SIG-M5 treated with dmso at 0.1 percent for 504 hours (cell line): ENCODE data around the gene USP17L21.
"Not testable (repeated sequence)": the region's sequence is repeated elsewhere in the genome, so short reads cannot be mapped to it uniquely, and the experiment has no call there.

Experiments
- DNase-seq: peaks from one replicate; lab custom pipeline; 2025; ENCODE audit not compliant: unreplicated experiment; lab: John Stamatoyannopoulos, UW

Gene USP17L21, protein sequence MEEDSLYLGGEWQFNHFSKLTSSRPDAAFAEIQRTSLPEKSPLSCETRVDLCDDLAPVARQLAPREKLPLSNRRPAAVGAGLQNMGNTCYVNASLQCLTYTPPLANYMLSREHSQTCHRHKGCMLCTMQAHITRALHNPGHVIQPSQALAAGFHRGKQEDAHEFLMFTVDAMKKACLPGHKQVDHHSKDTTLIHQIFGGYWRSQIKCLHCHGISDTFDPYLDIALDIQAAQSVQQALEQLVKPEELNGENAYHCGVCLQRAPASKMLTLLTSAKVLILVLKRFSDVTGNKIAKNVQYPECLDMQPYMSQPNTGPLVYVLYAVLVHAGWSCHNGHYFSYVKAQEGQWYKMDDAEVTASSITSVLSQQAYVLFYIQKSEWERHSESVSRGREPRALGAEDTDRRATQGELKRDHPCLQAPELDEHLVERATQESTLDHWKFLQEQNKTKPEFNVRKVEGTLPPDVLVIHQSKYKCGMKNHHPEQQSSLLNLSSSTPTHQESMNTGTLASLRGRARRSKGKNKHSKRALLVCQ

DNA sequence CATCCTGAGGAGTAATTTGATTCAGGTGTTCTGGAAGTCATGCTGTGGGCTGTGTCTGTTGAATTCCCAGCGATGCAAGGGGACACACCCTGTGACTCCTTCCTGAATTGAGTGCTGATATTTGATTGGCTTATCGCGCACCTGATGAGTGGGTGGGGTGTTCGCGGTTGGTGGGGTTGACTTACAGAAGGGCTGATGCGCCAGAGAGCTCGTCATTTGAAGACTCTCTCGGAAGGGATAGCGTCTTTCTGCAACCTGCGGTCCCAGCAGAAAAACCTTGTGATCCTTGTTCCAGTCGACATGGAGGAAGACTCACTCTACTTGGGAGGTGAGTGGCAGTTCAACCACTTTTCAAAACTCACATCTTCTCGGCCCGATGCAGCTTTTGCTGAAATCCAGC, at the start of gene USP17L21:
USP17L21 (plus strand) TSS at position 301 of the 400 bp plus-strand sequence; CDS start at position 301, 0 bp downstream.
- not testable (repeated sequence) for DNase-seq

DNA sequence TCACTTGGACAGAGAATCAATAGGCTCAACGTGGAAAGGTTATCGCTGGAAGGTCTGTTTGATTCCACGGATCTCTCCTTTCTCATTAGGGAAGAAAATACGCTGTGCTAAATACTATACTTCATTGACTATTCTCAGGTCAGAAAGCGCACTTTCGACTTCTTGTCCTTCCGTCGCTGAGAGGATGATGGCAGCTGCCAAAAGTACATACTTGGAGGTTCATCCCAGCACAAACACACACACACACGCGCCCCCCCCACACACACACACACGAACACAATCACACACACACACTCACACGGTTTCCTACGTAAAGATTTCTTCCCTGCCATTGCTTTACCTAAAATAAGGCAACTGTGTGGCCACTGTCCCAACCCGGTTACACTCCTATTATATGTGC, 48.0 kb upstream of the USP17L21 start:
- not testable (repeated sequence) for DNase-seq

DNA sequence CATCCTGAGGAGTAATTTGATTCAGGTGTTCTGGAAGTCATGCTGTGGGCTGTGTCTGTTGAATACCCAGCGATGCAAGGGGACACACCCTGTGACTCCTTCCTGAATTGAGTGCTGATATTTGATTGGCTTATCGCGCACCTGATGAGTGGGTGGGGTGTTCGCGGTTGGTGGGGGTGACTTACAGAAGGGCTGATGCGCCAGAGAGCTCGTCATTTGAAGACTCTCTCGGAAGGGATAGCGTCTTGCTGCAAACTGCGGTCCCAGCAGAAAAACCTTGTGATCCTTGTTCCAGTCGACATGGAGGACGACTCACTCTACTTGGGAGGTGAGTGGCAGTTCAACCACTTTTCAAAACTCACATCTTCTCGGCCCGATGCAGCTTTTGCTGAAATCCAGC, 47.6 kb upstream of the USP17L21 start, which contains the start of gene USP17L11:
USP17L11 (plus strand) TSS at position 301 of the 400 bp plus-strand sequence; CDS start at position 301, 0 bp downstream.
- not testable (repeated sequence) for DNase-seq

DNA sequence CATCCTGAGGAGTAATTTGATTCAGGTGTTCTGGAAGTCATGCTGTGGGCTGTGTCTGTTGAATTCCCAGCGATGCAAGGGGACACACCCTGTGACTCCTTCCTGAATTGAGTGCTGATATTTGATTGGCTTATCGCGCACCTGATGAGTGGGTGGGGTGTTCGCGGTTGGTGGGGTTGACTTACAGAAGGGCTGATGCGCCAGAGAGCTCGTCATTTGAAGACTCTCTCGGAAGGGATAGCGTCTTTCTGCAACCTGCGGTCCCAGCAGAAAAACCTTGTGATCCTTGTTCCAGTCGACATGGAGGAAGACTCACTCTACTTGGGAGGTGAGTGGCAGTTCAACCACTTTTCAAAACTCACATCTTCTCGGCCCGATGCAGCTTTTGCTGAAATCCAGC, 42.8 kb upstream of the USP17L21 start, which contains the start of gene USP17L12:
USP17L12 (plus strand) TSS at position 301 of the 400 bp plus-strand sequence; CDS start at position 301, 0 bp downstream.
- DNase-seq = not testable (repeated sequence)

DNA sequence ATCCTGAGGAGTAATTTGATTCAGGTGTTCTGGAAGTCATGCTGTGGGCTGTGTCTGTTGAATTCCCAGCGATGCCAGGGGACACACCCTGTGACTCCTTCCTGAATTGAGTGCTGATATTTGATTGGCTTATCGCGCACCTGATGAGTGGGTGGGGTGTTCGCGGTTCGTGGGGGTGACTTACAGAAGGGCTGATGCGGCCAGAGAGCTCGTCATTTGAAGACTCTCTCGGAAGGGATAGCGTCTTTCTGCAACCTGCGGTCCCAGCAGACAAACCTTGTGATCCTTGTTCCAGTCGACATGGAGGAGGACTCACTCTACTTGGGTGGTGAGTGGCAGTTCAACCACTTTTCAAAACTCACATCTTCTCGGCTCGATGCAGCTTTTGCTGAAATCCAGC, 38.1 kb upstream of the USP17L21 start, which contains the start of gene USP17L13:
USP17L13 (plus strand) TSS at position 301 of the 400 bp plus-strand sequence; CDS start at position 301, 0 bp downstream.
- DNase-seq = not testable (repeated sequence)

DNA sequence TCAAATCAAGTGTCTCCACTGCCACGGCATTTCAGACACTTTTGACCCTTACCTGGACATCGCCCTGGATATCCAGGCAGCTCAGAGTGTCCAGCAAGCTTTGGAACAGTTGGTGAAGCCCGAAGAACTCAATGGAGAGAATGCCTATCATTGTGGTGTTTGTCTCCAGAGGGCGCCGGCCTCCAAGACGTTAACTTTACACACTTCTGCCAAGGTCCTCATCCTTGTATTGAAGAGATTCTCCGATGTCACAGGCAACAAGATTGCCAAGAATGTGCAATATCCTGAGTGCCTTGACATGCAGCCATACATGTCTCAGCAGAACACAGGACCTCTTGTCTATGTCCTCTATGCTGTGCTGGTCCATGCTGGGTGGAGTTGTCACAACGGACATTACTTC, 32.4 kb upstream of the USP17L21 start:
- DNase-seq = not testable (repeated sequence)

DNA sequence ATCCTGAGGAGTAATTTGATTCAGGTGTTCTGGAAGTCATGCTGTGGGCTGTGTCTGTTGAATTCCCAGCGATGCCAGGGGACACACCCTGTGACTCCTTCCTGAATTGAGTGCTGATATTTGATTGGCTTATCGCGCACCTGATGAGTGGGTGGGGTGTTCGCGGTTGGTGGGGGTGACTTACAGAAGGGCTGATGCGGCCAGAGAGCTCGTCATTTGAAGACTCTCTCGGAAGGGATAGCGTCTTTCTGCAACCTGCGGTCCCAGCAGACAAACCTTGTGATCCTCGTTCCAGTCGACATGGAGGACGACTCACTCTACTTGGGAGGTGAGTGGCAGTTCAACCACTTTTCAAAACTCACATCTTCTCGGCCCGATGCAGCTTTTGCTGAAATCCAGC, 28.6 kb upstream of the USP17L21 start, which contains the start of gene USP17L15:
USP17L15 (plus strand) TSS at position 301 of the 400 bp plus-strand sequence; CDS start at position 301, 0 bp downstream.
- not testable (repeated sequence) for DNase-seq

DNA sequence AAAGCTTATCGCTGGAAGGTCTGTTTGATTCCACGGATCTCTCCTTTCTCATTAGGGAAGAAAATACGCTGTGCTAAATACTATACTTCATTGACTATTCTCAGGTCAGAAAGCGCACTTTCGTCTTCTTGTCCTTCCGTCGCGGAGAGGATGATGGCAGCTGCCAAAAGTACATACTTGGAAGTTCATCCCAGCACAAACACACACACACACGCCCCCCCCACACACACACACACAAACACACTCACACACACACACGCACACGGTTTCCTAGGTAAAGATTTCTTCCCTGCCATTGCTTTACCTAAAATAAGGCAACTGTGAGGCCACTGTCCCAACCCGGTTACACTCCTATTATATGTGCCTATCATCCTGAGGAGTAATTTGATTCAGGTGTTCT, 24.2 kb upstream of the USP17L21 start:
- not testable (repeated sequence) for DNase-seq

DNA sequence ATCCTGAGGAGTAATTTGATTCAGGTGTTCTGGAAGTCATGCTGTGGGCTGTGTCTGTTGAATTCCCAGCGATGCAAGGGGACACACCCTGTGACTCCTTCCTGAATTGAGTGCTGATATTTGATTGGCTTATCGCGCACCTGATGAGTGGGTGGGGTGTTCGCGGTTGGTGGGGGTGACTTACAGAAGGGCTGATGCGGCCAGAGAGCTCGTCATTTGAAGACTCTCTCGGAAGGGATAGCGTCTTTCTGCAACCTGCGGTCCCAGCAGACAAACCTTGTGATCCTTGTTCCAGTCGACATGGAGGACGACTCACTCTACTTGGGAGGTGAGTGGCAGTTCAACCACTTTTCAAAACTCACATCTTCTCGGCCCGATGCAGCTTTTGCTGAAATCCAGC, 19.1 kb upstream of the USP17L21 start, which contains the start of gene USP17L17:
USP17L17 (plus strand) TSS at position 301 of the 400 bp plus-strand sequence; CDS start at position 301, 0 bp downstream.
- DNase-seq = not testable (repeated sequence)

DNA sequence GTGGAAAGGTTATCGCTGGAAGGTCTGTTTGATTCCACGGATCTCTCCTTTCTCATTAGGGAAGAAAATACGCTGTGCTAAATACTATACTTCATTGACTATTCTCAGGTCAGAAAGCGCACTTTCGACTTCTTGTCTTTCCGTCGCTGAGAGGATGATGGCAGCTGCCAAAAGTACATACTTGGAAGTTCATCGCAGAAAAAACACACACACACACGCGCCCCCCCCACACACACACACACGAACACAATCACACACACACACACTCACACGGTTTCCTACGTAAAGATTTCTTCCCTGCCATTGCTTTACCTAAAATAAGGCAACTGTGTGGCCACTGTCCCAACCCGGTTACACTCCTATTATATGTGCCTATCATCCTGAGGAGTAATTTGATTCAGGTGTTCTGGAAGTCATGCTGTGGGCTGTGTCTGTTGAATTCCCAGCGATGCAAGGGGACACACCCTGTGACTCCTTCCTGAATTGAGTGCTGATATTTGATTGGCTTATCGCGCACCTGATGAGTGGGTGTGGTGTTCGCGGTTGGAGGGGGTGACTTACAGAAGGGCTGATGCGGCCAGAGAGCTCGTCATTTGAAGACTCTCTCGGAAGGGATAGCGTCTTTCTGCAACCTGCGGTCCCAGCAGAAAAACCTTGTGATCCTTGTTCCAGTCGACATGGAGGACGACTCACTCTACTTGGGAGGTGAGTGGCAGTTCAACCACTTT, 14.6 kb upstream of the USP17L21 start, which contains the start of gene USP17L18:
USP17L18 (plus strand) TSS at position 678 of the 728 bp plus-strand sequence; CDS start at position 678, 0 bp downstream.
- DNase-seq = not testable (repeated sequence)

DNA sequence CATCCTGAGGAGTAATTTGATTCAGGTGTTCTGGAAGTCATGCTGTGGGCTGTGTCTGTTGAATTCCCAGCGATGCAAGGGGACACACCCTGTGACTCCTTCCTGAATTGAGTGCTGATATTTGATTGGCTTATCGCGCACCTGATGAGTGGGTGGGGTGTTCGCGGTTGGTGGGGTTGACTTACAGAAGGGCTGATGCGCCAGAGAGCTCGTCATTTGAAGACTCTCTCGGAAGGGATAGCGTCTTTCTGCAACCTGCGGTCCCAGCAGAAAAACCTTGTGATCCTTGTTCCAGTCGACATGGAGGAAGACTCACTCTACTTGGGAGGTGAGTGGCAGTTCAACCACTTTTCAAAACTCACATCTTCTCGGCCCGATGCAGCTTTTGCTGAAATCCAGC, 9.6 kb upstream of the USP17L21 start, which contains the start of gene USP17L19:
USP17L19 (plus strand) TSS at position 301 of the 400 bp plus-strand sequence; CDS start at position 301, 0 bp downstream.
- DNase-seq = not testable (repeated sequence)

DNA sequence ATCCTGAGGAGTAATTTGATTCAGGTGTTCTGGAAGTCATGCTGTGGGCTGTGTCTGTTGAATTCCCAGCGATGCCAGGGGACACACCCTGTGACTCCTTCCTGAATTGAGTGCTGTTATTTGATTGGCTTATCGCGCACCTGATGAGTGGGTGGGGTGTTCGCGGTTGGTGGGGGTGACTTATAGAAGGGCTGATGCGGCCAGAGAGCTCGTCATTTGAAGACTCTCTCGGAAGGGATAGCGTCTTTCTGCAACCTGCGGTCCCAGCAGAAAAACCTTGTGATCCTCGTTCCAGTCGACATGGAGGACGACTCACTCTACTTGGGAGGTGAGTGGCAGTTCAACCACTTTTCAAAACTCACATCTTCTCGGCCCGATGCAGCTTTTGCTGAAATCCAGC, 4.8 kb upstream of the USP17L21 start, which contains the start of gene USP17L20:
USP17L20 (plus strand) TSS at position 301 of the 400 bp plus-strand sequence; CDS start at position 301, 0 bp downstream.
- not testable (repeated sequence) for DNase-seq

DNA sequence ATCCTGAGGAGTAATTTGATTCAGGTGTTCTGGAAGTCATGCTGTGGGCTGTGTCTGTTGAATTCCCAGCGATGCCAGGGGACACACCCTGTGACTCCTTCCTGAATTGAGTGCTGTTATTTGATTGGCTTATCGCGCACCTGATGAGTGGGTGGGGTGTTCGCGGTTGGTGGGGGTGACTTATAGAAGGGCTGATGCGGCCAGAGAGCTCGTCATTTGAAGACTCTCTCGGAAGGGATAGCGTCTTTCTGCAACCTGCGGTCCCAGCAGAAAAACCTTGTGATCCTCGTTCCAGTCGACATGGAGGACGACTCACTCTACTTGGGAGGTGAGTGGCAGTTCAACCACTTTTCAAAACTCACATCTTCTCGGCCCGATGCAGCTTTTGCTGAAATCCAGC, 4.6 kb downstream of the USP17L21 start, which contains the start of gene USP17L22:
USP17L22 (plus strand) TSS at position 301 of the 400 bp plus-strand sequence; CDS start at position 301, 0 bp downstream.
- DNase-seq = not testable (repeated sequence)

DNA sequence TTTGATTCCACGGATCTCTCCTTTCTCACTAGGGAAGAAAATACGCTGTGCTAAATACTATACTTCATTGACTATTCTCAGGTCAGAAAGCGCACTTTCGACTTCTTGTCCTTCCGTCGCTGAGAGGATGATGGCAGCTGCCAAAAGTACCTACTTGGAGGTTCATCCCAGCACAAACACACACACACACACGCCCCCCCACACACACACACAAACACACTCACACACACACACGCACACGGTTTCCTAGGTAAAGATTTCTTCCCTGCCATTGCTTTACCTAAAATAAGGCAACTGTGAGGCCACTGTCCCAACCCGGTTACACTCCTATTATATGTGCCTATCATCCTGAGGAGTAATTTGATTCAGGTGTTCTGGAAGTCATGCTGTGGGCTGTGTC, 9.0 kb downstream of the USP17L21 start:
- not testable (repeated sequence) for DNase-seq
